Fibroblast of the aortic adventitia (primary cell): ENCODE results near the gene SYTL3. TPM values are rescaled to one million over a fixed set of nuclear protein-coding genes. Genes with fewer than 3 reads are reported as not detected.
"Not testable (repeated sequence)": the region's sequence is repeated elsewhere in the genome, so short reads cannot be mapped to it uniquely, and the experiment has no call there.

Experiments
- DNase-seq: peaks from one replicate; pipeline ENCODE4 v3.0.0-alpha.2; 2010; ENCODE audit warnings: low read depth
- H3K4me3 ChIP-seq: 2 replicates; pipeline ENCODE4 v1.5.1; 2011; ENCODE audit warnings: low read depth, mild to moderate bottlenecking, control low read depth, low read length, moderate library complexity
- total RNA-seq: library from RNA; depleted of rRNA; stranded (reverse); fragments of >200 nt; gene quantifications from 2 replicates; pipeline ENCODE4 v1.2.3, GENCODE V29; 2012; ENCODE audit warnings: low replicate concordance
- TF ChIP-seq, protein P1 (sequence below): IDR thresholded peaks from 2 replicates; pipeline ENCODE4 v1.5.1; 2011; ENCODE audit warnings: mild to moderate bottlenecking, low read length, control low read depth, inconsistent platforms; ENCODE audit not compliant: insufficient read depth

SYTL3 gene
- total RNA-seq, 1 donor: 1.9 TPM

DNA sequence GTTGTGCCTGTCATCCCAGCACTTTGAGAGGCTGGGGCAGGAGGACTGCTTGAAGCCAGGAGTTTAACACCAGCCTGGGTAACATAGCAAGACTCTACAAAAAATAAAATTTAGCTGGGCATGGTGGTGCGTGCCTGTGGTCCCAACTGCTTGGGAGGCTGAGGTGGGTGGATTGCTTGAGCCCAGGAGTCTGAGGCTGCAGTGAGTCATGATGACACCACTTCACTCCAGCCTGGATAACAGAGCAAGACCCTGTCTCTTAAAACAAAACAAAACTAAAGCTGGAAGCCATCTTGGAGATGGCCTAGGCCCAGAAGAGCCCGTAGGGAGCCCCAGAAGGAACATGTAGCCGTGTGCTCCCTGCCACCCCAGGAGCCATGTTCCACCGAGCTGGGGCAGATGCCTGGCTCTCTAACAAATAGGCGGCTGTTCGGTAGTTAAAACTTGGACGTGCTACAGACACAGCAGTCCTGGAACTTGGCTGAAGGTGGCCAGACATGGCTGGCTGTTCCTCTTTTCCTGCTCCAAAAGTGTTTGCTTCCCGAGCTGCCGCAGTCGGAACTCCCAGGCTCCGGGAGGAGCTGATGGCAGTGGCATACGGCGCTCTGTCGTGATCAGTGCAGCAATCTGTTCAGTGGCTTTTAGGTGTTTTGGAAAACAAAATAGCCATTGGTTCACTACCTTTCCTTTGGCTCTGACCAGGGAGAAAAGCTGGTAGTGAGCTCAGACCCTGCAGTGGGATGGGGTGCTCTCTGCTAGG is 42.3 kb upstream of the SYTL3 start:
- no peak overlapping the region for H3K4me3 ChIP-seq
- TF ChIP-seq, protein P1, sequence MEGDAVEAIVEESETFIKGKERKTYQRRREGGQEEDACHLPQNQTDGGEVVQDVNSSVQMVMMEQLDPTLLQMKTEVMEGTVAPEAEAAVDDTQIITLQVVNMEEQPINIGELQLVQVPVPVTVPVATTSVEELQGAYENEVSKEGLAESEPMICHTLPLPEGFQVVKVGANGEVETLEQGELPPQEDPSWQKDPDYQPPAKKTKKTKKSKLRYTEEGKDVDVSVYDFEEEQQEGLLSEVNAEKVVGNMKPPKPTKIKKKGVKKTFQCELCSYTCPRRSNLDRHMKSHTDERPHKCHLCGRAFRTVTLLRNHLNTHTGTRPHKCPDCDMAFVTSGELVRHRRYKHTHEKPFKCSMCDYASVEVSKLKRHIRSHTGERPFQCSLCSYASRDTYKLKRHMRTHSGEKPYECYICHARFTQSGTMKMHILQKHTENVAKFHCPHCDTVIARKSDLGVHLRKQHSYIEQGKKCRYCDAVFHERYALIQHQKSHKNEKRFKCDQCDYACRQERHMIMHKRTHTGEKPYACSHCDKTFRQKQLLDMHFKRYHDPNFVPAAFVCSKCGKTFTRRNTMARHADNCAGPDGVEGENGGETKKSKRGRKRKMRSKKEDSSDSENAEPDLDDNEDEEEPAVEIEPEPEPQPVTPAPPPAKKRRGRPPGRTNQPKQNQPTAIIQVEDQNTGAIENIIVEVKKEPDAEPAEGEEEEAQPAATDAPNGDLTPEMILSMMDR: no peak
- no peak for DNase-seq

DNA sequence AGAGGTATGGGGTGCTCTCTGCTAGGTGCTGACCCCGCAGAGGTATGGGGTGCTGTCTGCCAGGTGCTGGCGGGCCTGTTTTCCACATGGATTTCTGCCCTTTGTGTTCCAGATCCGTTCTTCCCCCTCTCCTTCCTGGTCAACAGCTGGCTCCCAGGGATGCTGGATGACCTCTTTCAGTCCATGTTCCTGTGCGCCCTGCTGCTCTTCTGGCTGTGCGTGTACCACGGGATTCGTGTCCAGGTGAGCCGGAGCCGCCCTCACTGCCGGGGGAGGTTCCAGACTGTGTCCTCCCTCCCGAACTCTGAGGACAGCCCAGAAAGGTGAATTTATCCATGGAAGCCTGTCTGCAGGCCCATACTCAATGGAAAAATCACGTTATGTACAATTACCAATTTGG is 41.6 kb upstream of the SYTL3 start:
- no peak for DNase-seq
- H3K4me3 ChIP-seq: no peak overlapping the region
- TF ChIP-seq, protein P1: no peak

DNA sequence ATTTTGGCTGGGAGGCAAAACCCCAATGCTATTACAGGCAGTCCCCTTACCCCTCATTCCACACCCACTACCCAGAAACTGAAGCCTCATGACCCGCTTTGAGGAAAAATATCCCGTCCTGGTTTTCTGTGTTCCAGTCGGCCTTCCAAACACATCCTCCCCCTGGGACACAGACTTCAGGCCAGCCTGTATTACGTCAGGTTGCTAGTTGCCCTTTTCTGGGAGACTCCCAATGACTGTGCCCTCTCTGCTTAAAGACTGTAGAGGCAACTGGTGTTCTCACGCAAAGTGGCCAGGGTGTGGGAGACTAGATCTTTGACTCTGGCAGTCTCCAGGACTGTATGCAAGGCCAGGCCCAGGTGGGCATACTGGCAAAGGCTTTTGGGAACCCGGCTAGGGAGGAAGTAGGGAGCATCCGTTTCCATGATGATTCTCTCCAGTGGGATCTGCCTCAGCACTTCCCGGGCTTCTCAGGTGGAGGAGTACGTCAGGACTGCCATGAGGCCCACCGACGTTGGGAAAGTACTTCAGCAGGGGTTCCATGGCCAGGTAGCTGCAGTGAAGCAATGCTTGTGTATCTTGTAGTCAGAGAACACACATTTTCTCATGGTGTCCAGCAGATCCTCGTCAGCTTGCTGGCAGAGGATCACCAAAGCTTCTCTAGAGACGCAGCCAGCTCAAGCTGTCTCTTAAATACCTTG is 40.2 kb upstream of the SYTL3 start:
- TF ChIP-seq, protein P1: no peak
- H3K4me3 ChIP-seq: no peak overlapping the region
- no peak for DNase-seq

DNA sequence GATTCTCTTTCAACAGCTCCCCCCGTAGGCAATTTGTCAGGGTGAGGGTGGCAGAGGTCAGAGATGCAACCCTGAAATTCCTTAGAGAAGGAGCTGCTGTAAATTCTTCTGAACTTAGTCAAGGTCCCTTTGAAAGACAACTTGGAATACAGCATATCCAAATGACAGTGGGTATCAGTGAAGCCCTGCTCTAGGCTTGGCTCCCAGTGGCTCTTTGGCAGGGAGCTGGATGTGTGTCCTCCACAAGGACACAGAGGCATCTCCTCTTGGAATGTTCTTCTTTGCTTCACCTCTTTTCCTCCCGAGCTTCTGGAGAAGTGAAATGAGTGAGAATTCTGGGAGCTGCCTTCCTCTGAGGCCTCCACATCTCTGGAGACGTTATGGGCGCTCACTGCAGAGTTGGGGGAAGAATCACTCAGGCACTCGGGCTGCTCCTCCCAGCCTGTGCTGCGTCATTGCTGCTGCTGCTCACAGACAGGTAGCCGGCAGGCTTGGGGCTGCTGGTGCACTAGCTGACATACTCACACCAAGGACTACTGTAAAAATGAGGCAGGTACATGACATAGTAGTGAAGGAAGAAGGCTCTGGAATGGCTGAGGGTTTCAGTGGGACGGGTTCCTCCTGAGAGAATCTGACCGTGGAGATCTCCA is 39.4 kb upstream of the SYTL3 start:
- DNase-seq: no peak
- TF ChIP-seq, protein P1: no peak

DNA sequence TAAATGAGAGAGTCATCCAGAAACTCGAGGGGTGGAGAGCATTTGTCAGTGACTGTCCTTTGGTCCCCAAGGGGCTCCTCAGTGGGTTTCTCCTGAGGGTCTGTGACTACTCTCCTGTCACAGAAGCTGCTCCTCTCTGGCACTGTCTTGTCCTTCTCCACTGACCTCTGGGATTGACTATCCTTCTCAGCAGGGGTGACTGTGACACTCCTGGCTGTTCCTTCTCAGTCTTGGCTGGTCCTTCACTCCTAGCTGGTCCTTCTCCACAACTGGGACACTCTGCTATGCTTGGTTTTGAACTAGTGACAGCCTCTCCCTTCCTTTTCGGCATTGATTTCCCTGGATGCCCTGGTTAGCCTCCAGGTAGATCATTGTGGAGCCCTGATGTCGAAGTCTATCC is 38.8 kb upstream of the SYTL3 start:
- TF ChIP-seq, protein P1: no peak
- no peak overlapping the region for H3K4me3 ChIP-seq
- DNase-seq: no peak

More for the DNA sequence above, 39.4 kb upstream of the SYTL3 start:
- no peak overlapping the region for H3K4me3 ChIP-seq

DNA sequence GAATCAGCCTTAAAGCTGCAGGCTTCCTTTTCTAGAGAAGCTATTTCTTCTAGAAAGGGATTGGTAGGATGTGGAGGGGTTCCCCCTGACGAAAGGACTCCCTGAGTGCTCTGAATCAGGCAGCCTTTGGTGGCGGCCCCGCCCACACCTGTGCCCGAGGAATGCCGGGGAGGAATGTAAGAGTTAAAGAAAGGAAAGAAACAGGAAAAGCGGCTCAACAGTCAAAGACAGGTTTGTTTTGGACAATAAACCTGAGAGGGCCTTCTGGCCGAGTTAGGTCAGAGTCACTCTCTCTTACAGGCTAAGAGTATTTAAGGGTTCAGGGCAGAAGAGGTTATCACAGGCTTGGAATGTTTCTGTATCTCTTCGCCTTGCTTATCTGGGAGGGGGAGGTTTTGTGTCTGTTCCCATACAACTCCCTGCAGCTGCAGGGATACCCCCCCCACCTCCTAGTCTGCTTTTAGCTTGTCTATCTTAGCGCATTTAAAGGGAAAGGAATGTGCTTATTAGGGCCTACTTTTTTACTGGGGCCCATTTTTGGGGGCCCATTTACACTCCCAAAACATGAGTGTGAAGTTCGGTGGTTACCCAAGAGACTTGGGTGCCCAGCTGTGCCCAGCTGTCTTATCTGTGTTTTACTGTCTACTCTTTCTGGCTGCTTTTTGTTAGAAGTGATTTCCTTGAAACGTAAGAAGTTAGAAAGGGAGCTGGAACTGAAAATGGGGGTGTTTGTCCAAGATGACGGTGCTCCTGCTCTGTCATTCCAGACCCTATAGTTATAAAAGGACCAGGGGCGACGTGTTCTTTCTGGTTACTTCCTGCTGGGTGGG is 38.1 kb upstream of the SYTL3 start:
- no peak overlapping the region for H3K4me3 ChIP-seq
- TF ChIP-seq, protein P1: no peak
- DNase-seq: no peak

DNA sequence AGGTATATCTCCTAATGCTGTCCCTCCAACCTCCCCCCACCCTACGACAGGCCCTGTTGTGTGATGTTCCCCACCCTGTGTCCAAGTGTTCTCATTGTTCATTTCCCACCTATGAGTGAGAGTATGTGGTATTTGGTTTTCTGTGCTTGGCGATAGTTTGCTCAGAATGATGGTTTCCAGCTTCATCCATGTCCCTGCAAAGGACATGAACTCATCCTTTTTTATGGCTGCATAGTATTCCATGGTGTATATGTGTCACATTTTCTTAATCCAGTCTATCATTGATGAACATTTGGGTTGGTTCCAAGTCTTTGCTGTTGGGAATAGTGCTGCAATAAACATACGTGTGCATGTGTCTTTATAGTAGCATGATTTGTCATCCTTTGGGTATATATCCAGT is 35.2 kb upstream of the SYTL3 start:
- DNase-seq, H3K4me3 ChIP-seq: not testable (repeated sequence)

DNA sequence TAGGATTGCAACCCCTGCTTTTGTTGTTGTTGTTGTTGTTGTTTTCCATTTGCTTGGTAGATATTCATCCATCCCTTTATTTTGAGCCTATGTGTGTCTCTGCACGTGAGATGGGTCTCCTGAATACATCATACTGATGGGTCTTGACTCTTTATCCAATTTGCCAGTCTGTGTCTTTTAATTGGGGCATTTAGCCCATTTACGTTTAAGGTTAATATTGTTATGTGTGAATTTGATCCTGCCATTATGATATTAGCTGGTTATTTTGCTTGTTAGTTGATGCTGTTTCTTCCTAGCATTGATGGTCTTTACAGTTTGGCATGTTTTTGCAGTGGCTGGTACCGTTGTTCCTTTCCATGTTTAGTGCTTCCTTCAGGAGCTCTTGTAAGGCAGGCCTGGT is 31.6 kb upstream of the SYTL3 start:
- not testable (repeated sequence) for H3K4me3 ChIP-seq, DNase-seq
